Caco-2 (cell line): ENCODE data around the gene NRCAM. TPM values are rescaled to one million over a fixed set of nuclear protein-coding genes. Genes with fewer than 3 reads are reported as not detected.
"Not testable (repeated sequence)": the region's sequence is repeated elsewhere in the genome, so short reads cannot be mapped to it uniquely, and the experiment has no call there.

ENCODE experiments used
- BruUV-seq: library from RNA; stranded (reverse); fragments of 400-500 nt; replicated peaks from 2 replicates; lab custom pipeline; 2021; lab: Mats Ljungman, UMichigan
- CTCF ChIA-PET: fragments of 300-600 bp; sonication (Branson Sonifier 250); formaldehyde crosslinking; loops from one replicate; lab custom pipeline; 2022; ENCODE audit warnings: antibody characterized with exemption; lab: Charles Lee
- POLR2A ChIA-PET: fragments of 300-600 bp; sonication (Branson Sonifier 250); formaldehyde crosslinking; loops from one replicate; lab custom pipeline; 2022; ENCODE audit warnings: antibody characterized with exemption; lab: Charles Lee
- DNase-seq, 2 experiments: peaks; one replicate each; pipeline versions ENCODE4 v3.0.0 to v3.0.0-alpha.2; 2020 to 2022
- H3K27me3 ChIP-seq: replicated peaks from 2 replicates; pipeline ENCODE4 v1.6.0; 2011; ENCODE audit warnings: low read length; ENCODE audit not compliant: control insufficient read depth, insufficient read depth
- H3K36me3 ChIP-seq: 2 replicates; pipeline ENCODE4 v1.5.1; 2011; ENCODE audit warnings: low read length; ENCODE audit not compliant: control insufficient read depth, insufficient read depth
- H3K4me1 ChIP-seq: fragments of 250-450 bp; sonication (Bioruptor Pico); 2 replicates; pipeline ENCODE4 v1.5.1; 2020; ENCODE audit warnings: mild to moderate bottlenecking
- H3K4me3 ChIP-seq: 2 replicates; pipeline ENCODE4 v1.5.1; 2011; ENCODE audit warnings: low read depth, mild to moderate bottlenecking, control low read depth, low read length
- H3K9me3 ChIP-seq: fragments of 250-450 bp; sonication (Bioruptor Pico); 2 replicates; pipeline ENCODE4 v1.5.1; 2020; ENCODE audit warnings: mild to moderate bottlenecking, moderate library complexity
- H3K27ac Mint-ChIP-seq: one replicate; pipeline ENCODE4 v1.8.0; 2022; ENCODE audit warnings: mixed read lengths; ENCODE audit not compliant: unreplicated experiment
- H3K27me3 Mint-ChIP-seq: one replicate; pipeline ENCODE4 v1.8.0; 2022; ENCODE audit warnings: mixed read lengths; ENCODE audit not compliant: insufficient read depth, unreplicated experiment
- H3K36me3 Mint-ChIP-seq: one replicate; pipeline ENCODE4 v1.8.0; 2022; ENCODE audit warnings: mild to moderate bottlenecking, mixed read lengths; ENCODE audit not compliant: insufficient read depth, unreplicated experiment
- H3K4me1 Mint-ChIP-seq: one replicate; pipeline ENCODE4 v1.8.0; 2022; ENCODE audit warnings: low read depth, mixed read lengths; ENCODE audit not compliant: unreplicated experiment
- H3K4me3 Mint-ChIP-seq: one replicate; pipeline ENCODE4 v1.8.0; 2022; ENCODE audit warnings: mild to moderate bottlenecking, moderate library complexity, mixed read lengths; ENCODE audit not compliant: unreplicated experiment
- H3K9me3 Mint-ChIP-seq: one replicate; pipeline ENCODE4 v1.8.0; 2022; ENCODE audit warnings: mixed read lengths; ENCODE audit not compliant: unreplicated experiment
- intact Hi-C: fragments of 100-400 bp; cut with micrococcal nuclease; formaldehyde crosslinking; loops from one replicate; pipeline ENCODE4 v1.10.0; 2022; ENCODE audit not compliant: unreplicated experiment
- total RNA-seq: library from RNA; stranded (reverse); gene quantifications from 2 replicates; pipeline ENCODE4 v1.2.3, GENCODE V29; 2022
- TF ChIP-seq, protein P1 (sequence below), 2 experiments: fragments of 200-600 bp in 1 of 2; IDR thresholded peaks; 1 replicate in 1 of 2; 2 replicates in 1 of 2; pipeline versions ENCODE4 v1.5.1 to v1.8.0; 2011 to 2022; ENCODE audit warnings: antibody characterized with exemption in 1 of 2, control low read depth in 1 of 2, inconsistent platforms in 1 of 2, low read depth in 1 of 2, low read length in 1 of 2, mild to moderate bottlenecking in 1 of 2, moderate library complexity in 1 of 2; ENCODE audit not compliant: insufficient read depth in 1 of 2, severe bottlenecking in 1 of 2, unreplicated experiment in 1 of 2

Gene NRCAM
- total RNA-seq, 1 experiment from 2014 or later, result 96.2 TPM

DNA sequence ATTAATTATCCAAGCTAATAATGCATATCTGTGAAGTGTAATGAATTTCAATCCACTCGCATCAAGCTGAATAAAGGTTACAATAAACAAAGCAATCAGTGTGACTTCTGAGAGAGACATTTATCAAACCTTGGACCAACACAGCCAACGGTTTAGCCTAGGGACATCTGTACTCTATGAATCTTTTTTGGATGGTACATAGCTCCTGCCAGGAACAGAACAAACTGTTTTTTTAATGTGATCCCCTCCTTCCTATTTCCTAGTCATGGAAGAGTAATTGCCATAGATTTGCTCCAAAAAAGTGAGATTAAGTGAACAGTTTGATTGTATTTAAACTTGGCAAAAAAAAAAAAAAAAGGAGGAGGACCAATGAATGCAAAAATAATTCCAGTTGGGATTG lies 11.2 kb upstream of the NRCAM start:
- no peaks in the 10 kb centered on the region for H3K4me1 ChIP-seq
- intact Hi-C loops, result no loop called here
- H3K27me3 Mint-ChIP-seq, result no peaks in the 10 kb centered on the region
- H3K4me3 Mint-ChIP-seq, result no peak overlapping the region
- ChIA-PET POLR2A (no interaction called here), CTCF (no interaction called here)
- no peak for DNase-seq
- H3K27ac Mint-ChIP-seq, result no peak overlapping the region
- H3K4me1 Mint-ChIP-seq, result no peaks in the 10 kb centered on the region
- TF ChIP-seq, protein P1, sequence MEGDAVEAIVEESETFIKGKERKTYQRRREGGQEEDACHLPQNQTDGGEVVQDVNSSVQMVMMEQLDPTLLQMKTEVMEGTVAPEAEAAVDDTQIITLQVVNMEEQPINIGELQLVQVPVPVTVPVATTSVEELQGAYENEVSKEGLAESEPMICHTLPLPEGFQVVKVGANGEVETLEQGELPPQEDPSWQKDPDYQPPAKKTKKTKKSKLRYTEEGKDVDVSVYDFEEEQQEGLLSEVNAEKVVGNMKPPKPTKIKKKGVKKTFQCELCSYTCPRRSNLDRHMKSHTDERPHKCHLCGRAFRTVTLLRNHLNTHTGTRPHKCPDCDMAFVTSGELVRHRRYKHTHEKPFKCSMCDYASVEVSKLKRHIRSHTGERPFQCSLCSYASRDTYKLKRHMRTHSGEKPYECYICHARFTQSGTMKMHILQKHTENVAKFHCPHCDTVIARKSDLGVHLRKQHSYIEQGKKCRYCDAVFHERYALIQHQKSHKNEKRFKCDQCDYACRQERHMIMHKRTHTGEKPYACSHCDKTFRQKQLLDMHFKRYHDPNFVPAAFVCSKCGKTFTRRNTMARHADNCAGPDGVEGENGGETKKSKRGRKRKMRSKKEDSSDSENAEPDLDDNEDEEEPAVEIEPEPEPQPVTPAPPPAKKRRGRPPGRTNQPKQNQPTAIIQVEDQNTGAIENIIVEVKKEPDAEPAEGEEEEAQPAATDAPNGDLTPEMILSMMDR (IDR thresholded peaks at IDR 0.05; ENCODE audit: insufficient read depth in 1 of 2, low read depth in 1 of 2, low read length in 1 of 2, severe bottlenecking in 1 of 2, unreplicated experiment in 1 of 2), result no peak
- no peaks in the 10 kb centered on the region for H3K36me3 ChIP-seq
- H3K9me3 ChIP-seq, result no peaks in the 10 kb centered on the region
- peaks cover 2% of the 10 kb centered on the region for H3K36me3 Mint-ChIP-seq
- no TSS peak for BruUV-seq
- H3K27me3 ChIP-seq, result no peaks in the 10 kb centered on the region
- no peaks in the 10 kb centered on the region for H3K9me3 Mint-ChIP-seq
- H3K4me3 ChIP-seq, result no peak overlapping the region

DNA sequence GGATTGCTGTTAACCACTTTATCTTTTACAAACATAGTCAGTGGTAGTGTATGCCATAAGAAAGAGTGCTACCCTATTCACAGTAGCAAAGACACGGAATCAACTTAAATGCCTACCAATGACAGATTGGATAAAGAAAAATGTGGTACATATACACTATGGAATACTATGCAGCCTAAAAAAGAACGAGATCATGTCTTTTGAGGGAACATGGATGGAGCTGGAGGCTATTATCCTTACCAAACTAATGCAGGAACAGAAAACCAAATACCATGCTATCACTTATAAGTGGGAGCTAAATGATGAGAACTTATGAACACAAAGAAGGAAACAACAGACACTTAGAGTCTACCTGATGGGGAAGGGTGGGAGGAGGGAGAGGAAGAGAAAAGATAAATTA lies 10.1 kb upstream of the NRCAM start:
- H3K36me3 ChIP-seq, H3K4me3 Mint-ChIP-seq, CTCF ChIA-PET, POLR2A ChIA-PET, H3K27ac Mint-ChIP-seq, DNase-seq, H3K27me3 ChIP-seq, H3K4me1 ChIP-seq, H3K36me3 Mint-ChIP-seq, H3K9me3 Mint-ChIP-seq, H3K27me3 Mint-ChIP-seq, intact Hi-C loops, H3K4me1 Mint-ChIP-seq, BruUV-seq, H3K4me3 ChIP-seq, H3K9me3 ChIP-seq: not testable (repeated sequence)

DNA sequence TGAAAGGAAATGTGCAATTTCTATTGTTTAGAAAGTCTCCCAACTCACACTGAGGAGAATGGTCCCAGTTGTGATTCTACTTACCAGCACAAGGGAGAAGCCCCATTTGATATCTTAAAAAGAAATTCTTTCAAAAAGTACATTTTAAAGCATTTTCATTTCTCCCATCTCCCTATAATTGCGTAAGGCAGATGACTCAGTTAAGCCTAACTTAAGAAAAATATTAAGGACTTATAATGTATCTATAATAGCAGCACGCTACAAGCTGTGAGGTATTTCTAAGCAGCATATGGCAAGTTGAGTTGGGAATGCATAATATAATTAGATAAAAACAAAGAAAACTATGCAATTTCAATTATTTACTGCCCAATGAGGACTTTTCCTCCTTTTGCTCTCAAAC lies 8.5 kb upstream of the NRCAM start:
- intact Hi-C loops, result no loop called here
- Mint-ChIP-seq H3K4me1 (peaks cover 7% of the 10 kb centered on the region), H3K27me3 (no peaks in the 10 kb centered on the region), H3K4me3 (no peak overlapping the region), H3K36me3 (no peaks in the 10 kb centered on the region), H3K9me3 (no peaks in the 10 kb centered on the region), H3K27ac (no peak overlapping the region)
- DNase-seq, result no peak
- Histone ChIP-seq H3K9me3 (no peaks in the 10 kb centered on the region), H3K4me1 (no peaks in the 10 kb centered on the region), H3K27me3 (no peaks in the 10 kb centered on the region), H3K4me3 (no peak overlapping the region), H3K36me3 (no peaks in the 10 kb centered on the region)
- POLR2A ChIA-PET, result no interaction called here
- TF ChIP-seq, protein P1 (IDR thresholded peaks at IDR 0.05; ENCODE audit: insufficient read depth in 1 of 2, low read depth in 1 of 2, low read length in 1 of 2, severe bottlenecking in 1 of 2, unreplicated experiment in 1 of 2), result no peak
- no TSS peak for BruUV-seq
- CTCF ChIA-PET, result no interaction called here

DNA sequence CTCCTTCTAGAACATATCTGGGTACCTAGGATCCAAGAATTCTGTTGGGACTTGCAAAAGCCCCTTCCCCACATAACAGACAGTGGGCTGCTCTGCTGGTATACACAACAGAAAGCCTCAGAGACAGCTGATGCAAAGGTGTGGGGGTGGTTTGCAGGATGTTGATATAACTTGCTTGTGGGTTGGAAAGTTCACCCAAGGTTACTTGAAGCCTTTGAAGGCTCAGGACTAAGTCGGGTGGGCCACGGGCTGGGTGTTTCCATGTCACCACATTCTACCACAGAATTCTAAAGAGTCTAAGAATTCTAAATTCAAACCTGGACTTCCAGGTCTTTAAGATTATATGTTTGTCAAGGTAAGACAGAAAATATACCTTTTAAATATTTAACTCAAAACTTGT lies 7.4 kb upstream of the NRCAM start:
- BruUV-seq, result no TSS peak
- TF ChIP-seq, protein P1 (IDR thresholded peaks at IDR 0.05; ENCODE audit: insufficient read depth in 1 of 2, low read depth in 1 of 2, low read length in 1 of 2, severe bottlenecking in 1 of 2, unreplicated experiment in 1 of 2), result no peak
- Mint-ChIP-seq H3K36me3 (no peaks in the 10 kb centered on the region), H3K4me3 (no peak overlapping the region), H3K9me3 (no peaks in the 10 kb centered on the region), H3K4me1 (peaks cover 7% of the 10 kb centered on the region), H3K27ac (no peak overlapping the region), H3K27me3 (no peaks in the 10 kb centered on the region)
- Histone ChIP-seq H3K27me3 (no peaks in the 10 kb centered on the region), H3K9me3 (no peaks in the 10 kb centered on the region), H3K4me1 (no peaks in the 10 kb centered on the region), H3K4me3 (no peak overlapping the region), H3K36me3 (no peaks in the 10 kb centered on the region)
- ChIA-PET CTCF (no interaction called here), POLR2A (no interaction called here)
- DNase-seq, result no peak
- intact Hi-C loops, result no loop called here
